GM21423 (cell line): Measurements from ENCODE around the gene AGRN.
"Not testable (repeated sequence)": the region's sequence is repeated elsewhere in the genome, so short reads cannot be mapped to it uniquely, and the experiment has no call there.

Experiments
- ATAC-seq: cut with Tn5 transposase; IDR thresholded peaks from one replicate; pipeline ENCODE4 v1.9.1; 2021; ENCODE audit warnings: mild to moderate bottlenecking, moderate library complexity; ENCODE audit not compliant: unreplicated experiment

AGRN gene

GRCh38 chr1:1088029-1088800 lies 68.3 kb downstream of the AGRN start:
- ATAC-seq: no peak

GRCh38 chr1:1088801-1089680 lies 69.1 kb downstream of the AGRN start:
- no peak for ATAC-seq

DNA sequence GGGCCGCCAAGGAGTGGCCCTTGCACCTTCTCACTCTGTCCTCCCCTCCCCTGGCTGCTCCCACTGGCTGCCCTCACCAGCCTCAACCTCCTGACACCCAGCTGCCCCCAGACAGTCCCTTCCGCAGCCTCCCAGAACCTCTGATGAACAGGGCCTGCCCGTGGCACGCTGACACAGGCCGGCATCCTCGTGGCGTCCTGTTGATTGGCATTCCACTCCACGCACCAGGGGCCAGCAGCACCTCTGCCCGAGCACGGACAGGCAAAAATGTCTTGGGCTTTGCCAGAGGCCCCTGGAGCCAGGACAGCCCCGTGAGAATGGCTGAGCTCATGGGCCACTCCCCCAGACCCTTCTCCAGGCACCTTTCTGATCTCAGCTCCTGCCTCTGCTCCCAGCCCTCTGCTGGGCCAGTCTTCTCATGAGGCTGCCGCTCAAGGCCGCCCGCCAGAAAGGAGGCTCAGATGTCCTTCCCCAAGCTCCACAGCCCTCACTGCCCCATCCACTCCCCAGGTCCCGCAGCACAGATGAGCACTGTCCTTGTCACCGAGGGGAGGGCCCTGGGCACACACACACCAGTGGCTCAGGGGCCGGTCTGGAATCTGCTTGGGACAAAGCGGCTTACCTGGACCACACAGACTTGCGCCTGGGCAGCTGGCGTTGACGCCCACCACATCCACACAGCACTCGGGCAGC lies 70.0 kb downstream of the AGRN start:
- ATAC-seq: no peak

DNA sequence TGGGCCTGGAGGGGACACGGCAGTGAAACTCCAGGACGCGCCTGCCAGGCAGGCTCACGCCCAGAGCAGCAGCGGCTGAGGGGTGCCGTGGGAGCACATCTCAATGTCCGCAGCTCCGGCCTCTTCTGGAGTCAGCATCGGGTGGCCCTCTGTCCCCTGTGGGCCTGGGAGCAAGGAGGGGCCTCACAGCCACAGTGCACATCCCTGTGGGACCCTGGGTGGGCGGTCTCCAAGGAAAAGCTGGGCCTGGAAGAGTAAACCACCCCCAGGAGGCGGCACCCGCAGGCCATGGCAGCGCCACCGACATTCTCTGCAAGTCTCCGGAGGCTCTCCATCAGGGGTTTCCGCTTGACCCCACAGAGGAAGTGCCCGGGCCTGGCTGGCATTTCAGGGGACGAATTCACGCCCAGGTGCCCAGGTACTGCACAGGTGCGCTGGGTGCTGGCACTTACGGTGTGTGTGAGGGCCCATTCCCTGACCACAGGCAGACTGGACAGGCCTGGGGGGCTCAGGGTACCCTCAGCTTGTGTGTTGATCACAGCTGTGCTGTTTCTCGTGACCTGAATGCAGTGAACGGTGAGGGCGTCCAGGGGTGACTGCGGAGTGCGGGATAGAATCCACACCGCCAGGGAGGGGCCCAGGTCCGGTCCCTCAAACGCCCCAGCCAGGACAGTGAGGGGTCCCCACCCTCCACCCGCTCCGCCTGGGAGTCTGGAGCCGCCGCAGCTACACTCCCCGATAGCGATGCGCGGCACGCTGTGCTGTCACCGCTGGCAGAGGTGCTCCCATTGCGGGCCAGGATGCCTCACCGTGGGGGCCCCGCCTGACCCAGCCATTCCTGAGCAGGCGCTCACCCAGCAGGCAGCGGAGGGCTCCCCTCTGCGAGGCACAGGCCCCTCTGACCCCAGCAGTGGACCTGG lies 70.8 kb downstream of the AGRN start:
- no peak for ATAC-seq

GRCh38 chr1:1091344-1092148 lies 71.6 kb downstream of the AGRN start:
- no peak for ATAC-seq

- ATAC-seq: no peak
Measured at GRCh38 chr1:1092149-1092855, 72.4 kb downstream of the AGRN start.

GRCh38 chr1:1092894-1093609 lies 73.1 kb downstream of the AGRN start:
- no peak for ATAC-seq

DNA sequence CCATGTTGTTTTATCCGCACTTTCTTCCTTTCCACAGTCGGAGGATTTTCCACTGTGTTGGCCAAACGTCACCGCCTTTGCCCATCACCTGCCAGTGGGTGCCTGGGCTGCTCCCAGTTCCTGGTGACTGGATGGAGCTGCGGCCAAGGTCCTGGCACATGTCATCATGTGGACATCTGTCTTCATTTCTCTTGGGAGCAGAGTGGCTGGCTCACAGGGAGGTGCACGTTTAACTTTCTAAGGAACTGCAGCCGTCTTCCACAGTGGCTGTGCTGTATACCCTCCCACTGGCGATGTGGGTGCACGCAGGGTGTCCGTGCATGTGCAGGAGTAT lies 73.7 kb downstream of the AGRN start:
- no peak for ATAC-seq

GRCh38 chr1:1094981-1095380 lies 75.1 kb downstream of the AGRN start:
- ATAC-seq: no peak

- ATAC-seq: not testable (repeated sequence)
Measured at GRCh38 chr1:1096136-1096535, 76.2 kb downstream of the AGRN start.

DNA sequence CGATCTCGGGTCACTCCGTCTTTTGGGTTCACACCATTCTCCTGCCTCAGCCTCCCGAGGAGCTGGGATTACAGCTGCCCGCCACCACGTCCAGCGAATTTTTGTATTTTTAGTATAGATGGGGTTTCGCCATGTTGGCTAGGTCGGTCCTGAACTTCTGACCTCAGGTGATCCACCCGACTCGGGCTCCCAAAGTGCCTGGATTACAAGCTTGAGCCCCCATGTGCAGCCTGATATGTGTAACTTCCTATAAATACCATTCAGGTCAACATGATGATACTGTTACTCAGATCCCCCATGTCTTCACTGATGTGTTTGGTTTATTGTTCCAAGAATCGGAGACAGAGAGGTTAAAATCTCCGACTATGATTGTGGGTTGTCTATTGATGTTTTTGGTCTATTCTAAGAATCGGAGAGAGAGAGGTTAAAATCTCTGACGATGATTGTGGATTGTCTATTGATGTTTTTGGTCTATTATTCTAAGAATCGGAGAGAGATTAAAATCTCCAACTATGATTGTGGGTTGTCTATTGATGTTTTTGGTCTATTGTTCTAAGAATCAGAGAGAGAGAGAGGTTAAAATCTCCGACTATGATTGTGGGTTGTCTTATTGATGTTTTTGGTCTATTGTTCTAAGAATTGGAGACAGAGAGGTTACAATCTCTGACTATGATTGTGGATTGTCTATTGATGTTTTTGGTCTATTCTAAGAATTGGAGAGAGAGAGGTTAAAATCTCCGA lies 78.9 kb downstream of the AGRN start:
- ATAC-seq: no peak

DNA sequence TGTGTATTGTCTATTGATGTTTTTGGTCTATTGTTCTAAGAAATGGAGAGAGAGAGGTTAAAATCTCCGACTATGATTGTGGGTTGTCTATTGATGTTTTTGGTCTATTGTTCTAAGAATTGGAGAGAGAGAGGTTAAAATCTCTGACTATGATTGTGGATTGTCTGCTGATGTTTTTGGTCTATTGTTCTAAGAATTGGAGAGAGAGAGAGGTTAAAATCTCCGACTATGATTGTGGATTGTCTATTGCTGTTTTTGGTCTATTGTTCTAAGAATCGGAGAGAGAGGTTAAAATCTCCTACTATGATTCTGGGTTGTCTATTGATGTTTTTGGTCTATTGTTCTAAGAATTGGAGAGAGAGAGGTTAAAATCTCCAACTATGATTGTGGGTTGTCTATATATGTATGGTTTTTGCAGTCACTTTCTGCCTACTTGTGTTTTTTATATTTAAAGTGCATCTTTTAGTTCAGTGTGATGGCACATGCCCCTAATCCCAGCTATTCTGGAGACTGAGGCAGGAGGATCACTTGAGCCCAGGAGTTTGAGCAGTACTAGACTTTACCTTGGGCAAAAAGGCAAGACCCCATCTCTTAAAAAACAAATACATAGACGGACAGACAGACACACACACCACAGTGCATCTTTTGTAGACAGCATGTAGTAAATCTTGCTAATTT lies 79.7 kb downstream of the AGRN start:
- ATAC-seq: no peak

GRCh38 chr1:1100296-1100695 lies 80.4 kb downstream of the AGRN start:
- no peak for ATAC-seq

- ATAC-seq: no peak
Measured at GRCh38 chr1:1101503-1101902, 81.6 kb downstream of the AGRN start.

DNA sequence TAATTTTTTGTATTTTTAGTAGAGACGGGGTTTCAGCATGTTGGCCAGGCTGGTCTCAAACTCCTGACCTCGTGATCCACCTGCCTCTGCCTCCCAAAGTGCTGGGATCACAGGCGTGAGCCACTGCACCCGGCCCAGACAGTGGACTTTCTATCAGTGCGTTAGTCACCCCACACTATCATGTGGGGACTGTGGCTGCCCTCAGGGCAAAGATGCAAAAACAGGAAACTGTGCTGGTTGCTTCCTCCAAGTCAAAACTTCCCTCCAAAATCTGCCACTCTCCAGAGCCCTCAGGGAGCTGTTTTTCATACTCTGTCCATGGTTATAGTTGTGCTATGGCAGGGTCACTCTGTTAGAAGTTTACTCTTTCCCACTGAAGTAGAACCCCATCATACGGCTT lies 84.2 kb downstream of the AGRN start:
- not testable (repeated sequence) for ATAC-seq
